ENCODE data around the gene ADGRA3.
"Not testable (repeated sequence)": the region's sequence is repeated elsewhere in the genome, so short reads cannot be mapped to it uniquely, and the experiment has no call there.

The ADGRA3 gene

DNA sequence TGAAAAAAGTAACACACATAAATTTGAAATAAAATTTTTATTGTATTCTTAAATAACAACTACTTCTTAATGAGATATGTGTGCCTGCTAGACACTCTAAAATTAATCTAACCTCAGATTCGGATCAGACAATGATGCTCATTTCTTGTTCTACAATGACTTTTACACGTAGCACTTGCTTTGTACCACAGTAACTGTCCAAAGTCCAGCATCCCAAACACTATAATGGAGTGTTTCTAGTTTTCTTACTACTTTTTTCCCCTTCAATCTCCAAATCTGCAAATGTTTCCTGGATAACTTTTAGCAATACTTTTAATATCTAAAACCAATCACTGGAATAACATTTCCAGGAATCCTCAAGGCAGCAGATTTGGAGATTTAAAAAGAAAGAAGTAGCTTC is 75.9 kb downstream of the ADGRA3 start:
- no peak for DNase-seq (ENCODE audit: low spot score)

DNA sequence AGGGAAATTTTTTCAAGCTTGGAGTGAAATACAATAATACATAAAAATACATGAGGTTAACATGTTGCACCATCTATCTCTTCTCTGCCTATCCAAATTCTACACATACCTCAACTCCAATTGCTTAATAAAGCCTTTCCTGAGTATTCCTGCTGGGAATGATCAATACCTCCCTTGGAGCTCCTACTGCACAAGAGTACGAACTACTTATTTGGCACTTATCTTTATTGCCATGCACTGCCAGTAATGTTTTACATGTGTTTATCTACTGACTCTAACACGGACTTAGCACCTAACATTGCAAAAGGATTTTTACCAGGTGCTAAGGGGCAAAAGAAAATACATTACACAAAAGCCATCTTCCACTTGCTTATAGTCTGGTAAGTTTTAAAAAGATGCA is 80.2 kb downstream of the ADGRA3 start:
- no peak for DNase-seq (ENCODE audit: low spot score)

DNA sequence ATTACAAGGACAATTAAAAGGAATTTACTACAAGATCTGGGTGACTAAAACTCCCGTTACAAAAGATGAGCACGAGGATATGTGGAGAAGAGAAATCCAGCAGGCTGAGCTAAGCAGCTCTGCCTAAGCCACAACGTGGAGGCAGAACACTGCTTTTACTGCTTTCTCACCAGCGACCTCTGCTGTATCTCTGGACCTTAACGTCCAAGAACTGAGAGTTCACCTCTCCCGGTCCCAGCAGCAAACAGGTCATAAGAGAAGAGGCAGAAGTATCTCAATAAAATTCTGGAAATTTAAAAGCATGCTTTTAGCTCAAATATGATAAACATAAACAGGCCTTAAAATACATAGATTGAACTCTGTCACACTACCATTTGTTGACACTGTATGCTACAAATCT is 81.0 kb downstream of the ADGRA3 start:
- DNase-seq (ENCODE audit: low spot score) = peak; percentile 13

DNA sequence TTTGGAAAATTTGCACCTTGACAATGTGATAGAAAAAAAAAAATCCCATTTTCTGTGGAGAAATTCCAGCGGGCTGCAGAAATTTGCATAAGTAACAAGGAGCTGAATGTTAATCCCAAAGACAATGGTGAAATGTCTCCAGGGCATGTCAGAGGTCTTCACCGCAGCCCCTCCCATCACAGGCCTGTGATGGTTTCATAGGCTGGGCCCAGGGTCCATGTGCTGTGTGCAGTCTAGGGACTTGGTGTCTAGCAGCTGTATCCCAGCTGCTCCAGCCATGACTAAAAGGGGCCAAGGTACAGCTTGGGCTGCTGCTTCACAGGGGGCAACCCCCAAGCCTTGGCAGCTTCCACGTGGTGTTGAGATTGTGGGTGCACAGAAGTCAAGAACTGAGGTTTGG is 85.2 kb downstream of the ADGRA3 start:
- no peak for DNase-seq (ENCODE audit: low spot score)

DNA sequence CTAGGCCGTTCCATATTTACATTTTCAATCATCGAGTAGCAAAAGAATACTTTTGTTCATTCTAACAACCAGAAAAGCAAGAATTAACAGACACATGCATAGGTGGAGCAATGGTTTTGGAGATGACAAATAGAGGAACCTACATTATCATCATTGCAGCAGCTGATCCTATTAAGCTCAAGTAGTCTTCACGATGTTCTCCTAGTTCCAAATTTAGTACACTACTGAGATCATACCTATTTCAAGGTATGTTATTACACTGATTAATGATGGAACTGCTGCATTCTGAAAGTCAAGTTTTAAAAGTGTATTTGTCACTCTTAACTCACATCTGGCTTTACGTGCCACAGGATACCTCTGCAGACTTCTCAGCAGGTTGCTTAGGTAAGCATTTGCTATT is 87.4 kb downstream of the ADGRA3 start:
- DNase-seq (ENCODE audit: low spot score) = no peak

DNA sequence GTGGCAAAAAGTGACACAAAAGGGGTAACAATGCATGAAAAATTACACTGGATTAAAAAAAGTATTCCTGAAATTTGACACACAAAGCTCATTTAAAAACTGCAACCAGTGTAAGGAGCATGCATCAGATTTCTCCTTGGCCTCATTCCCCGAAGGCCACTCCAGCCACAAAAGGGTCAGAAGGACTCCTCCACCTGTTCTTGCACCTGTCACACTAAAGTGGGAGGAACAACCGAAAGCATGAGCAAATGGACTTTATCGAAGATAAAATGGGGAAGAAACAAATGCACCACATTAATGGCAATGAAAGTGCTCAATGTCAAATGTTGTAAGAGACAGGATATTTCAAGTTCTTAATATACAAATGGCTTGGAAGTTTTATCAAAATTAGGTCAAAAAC is 88.2 kb downstream of the ADGRA3 start:
- no peak for DNase-seq (ENCODE audit: low spot score)

DNA sequence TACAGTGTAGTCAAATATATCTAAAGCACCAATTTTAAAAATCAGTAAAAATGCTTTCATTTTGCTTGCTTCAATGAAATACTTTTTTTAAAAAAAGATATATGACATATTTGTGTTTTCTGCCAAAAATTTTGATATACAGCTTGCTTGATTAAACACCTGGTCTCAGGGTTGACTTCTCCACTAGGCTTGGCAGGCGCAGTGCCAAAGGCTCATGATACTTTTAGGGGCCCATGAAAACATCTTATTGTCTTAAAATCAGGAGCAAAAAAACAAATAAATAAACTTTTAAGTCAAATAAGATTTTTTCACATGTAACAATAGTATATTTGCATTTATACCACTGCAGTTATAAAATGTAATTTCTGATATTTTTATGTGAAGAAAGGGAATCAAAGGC is 95.6 kb downstream of the ADGRA3 start:
- DNase-seq (ENCODE audit: low spot score) = no peak

DNA sequence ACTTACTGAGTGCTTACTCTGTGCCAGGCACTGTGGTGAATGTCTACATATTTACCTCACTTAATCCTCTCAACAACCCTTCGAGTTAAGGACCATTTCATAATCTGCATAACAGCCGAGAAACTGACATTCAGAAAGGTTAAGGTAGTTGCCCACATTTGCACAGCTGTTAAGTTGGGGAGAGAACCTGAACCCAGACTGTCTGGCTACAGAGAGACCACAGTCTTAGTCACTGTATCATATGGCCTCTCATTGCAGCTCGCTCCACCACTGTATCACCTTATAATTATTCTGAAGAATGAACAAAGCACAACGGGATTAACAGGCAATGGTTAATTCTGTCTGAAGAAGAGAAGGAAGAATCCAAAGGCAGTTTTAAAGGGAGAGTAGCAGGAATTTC is 98.5 kb downstream of the ADGRA3 start:
- DNase-seq (ENCODE audit: low spot score) = no peak

DNA sequence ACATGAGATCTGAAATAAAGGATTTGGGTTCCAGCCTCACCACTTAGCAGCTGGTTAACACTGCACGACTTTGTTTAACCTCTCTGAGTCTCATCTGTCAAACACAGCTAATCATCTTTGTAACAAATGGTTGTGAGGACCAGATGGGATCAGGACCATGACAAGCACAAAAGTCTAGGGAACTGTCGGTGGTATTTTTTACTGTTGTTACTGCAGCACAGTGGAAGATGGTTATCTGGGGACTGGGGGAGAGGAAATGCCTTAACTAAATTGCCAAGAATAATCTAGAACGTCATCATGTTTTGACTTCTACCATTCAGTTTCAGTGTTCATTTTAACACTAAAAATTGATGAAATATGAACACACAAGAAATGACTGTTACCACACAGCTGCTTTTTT is 99.5 kb downstream of the ADGRA3 start:
- DNase-seq (ENCODE audit: low spot score) = peak; percentile 8

DNA sequence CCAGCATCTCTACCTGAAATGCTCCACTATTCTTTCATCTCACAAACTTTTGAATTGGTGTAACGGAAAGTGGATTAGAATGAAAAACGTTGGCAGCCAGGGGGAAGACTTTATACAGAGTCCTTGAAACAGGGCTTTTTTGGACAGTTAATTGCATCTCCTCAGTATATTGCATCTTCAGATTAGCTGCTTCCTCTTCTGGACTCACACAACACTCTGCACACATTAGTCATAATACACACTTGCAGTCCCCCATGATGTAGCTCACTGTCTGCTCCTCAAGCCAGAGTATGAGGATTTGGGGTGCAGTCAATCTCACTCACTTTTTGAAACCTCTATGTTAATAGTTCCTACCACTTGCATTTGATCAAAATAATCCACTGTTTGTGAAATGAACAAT is 101.0 kb downstream of the ADGRA3 start:
- no peak for DNase-seq (ENCODE audit: low spot score)

DNA sequence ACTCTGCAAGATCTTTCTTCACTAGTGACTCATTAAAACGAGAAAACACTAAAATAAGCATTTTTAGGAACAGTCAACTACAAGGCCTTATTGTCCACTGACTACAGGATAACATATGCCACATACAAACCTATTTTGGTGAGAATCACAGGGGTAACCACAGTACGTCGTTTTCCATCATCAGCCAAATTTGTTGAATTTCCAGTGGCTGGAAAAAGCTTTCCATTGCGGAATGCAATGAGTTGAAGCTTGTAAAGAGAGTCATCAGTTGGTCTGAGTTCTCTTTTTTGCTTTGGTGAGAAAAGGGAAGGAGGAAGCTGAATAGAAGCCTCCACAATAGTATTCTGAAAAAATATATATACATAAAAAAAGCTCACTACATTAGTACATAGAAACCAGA is 102.4 kb downstream of the ADGRA3 start:
- DNase-seq (ENCODE audit: low spot score) = no peak

DNA sequence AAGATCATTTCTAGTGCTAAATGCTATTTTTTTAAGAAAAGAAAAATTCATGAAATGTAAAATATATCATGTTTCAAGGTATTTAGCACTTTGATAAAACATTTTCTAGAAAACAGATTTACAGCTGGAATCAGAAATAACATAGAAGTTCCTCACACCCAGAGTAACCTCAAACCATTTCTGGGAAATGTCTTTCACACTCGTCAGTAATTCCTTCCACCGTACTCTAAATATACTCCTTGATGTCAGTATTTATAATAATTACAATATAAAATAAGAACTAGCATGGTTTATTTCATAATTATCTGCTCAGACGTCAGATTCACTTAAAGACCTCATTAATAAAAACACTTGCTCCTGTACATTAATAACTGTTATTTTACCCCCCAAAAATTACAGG is 103.9 kb downstream of the ADGRA3 start:
- DNase-seq (ENCODE audit: low spot score) = no peak

DNA sequence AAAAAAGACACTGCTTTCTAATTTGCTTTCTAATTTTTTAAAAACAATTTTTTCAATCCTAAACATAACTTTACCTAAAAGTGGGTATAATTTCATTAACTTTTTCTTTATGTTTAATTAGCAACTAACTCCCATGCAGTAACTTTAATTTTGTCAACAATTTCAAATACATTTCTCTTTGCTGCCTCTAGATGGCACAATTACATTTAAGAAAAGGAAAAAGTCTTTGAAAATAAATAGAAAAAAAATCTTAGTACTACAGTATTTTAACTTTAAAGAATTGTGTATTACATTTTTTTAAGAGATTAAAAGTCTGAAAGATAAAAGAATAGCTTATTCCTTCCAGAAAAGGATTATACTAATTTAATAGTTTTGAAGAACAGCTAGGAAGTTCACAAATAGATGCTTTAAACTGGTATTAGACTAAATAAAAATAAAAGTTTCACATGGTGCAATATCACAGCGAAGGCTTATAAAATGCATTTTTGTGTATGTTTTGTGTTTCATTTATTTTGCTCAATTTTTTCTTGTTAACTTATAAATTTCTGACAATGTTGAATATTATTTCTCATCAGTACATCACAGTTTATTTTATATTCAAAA is 105.1 kb downstream of the ADGRA3 start:
- no peak for DNase-seq (ENCODE audit: low spot score)

DNA sequence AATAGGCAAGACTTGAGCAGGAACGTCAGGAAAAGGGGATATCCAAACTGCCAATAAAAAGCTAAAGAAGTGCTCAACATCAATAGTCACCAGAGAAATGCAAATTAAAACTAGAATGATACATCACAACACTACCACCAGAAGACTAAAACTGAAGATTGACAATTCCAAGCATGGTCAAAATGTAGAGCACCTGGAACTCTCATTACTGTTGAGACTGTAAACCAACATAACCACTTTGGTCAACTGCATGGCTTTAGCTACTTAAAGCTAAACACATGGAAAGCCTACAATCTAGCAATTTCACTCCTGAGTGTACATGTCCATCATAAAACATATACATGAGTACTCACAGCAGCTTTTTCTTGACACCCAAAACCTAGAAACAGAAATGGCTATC is 107.4 kb downstream of the ADGRA3 start:
- no peak for DNase-seq (ENCODE audit: low spot score)

DNA sequence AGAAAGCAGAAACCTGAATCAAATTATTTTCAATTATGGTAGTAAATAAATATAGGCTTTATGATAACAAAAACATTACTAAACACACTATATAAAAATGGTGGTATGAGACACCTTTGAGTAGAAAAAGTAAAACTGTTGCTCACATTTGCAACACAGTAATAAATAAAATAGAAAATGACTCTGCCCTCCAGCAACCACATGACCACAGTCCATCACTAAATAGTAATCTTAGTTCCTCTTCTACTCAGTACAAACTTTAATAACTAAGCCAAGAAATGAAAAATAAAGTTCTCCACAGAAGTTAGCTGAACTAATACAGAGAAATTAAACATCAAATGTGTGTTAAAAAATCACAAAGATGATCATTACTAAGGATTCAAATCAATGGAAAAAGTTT is 108.5 kb downstream of the ADGRA3 start:
- no peak for DNase-seq (ENCODE audit: low spot score)

DNA sequence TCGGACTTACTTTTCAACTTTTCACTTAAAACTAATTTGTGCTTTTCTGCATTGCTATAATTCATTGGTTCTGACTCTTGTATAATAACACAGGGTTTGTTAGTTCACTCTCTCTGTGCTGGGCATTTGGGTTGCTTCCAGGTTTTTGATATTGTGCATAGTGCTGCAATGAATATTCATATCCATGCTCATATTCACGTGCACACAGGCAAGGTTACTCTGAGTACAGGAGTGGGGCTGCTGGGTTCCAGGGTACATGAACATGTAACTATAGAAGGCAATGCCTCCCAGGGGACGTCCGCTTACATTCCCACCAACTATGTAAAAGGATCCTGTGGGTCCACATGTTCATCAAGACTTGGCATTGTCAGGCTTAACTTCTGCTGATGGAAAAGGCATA is 117.2 kb downstream of the ADGRA3 start:
- no peak for DNase-seq (ENCODE audit: low spot score)

DNA sequence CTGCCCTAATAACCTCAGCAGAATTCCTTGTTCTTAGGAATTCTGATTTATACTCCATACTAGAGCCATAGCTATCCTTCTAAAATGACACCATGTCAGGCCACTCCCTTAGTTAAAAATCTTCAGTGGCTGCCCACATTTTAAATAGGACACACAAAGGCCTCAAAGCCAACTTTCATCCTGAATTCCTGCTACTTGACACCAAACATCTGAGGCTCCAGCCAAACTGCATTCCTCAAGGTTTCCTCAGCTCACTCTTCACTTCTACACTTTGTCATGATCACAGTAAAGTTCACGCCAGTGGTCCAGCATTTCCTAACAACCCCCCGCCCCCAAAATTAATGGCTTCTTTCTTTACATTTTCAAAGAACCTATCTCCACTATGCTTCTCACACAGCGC is 124.3 kb downstream of the ADGRA3 start:
- DNase-seq (ENCODE audit: low spot score) = no peak

DNA sequence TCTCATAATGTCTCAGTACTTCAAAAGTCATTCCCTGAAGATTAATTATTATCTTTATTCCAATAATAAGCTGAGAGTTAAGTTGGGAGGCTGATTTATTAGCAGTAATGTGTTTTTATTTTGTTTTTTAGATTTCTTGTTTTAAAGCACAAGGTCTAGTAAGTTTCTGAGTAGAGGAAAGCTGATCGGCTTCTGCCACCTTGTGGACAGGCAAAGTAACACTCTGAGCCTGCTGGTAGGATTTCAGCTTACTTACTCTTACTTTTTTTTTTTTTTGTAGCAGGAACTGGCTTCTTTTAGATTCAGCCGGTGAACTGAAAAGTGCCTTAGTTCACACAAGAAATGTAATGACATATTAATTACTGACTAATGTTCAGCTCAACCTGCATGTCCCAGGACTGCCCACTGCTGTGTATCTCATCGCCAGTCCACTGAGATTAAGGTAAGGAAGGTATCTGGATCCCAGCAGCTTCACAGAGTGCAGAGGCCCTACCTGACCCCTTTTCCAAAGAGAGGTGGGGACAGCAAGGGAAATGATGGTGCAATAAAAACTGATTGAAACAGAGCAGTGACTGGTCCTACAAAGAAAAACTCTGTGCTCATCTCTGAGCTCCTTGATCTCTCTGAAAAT is 126.5 kb downstream of the ADGRA3 start:
- peak; percentile 58 for DNase-seq (ENCODE audit: low spot score)

DNA sequence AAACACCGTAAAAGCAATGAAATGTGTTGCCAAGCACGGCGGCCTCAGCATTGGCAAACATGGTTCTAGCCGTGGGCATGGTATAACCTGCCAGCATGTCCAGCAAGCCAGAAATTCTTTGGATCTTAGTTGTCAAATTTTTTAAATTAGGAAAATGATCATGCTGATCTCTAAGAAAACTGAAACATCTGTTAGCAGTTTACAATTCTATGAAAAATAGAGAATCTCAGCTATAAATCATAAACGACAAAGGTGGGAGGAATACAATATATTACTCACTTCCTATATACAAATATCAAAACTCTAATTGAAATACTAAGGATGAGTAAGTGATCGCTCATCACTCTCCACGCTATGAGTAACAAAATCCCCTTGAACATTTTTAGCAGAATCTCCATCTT is 130.3 kb downstream of the ADGRA3 start:
- DNase-seq (ENCODE audit: low spot score) = no peak

DNA sequence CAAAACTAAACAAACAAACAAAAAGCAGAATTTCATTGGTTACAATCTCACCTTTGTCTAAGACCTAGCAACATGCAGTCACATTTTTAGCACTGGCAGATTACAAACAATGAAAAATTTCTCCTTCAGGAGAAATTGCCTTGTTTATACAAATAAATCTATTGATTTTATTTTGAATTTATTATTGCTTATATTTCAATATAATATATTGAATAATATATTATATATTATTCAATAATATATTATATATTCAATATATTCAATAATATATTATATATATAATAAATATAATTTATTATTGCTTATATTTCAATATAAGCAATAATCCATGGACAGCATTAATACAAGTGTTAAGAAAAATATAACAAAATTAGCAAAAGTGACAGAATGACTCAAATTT is 131.7 kb downstream of the ADGRA3 start:
- DNase-seq (ENCODE audit: low spot score) = no peak

DNA sequence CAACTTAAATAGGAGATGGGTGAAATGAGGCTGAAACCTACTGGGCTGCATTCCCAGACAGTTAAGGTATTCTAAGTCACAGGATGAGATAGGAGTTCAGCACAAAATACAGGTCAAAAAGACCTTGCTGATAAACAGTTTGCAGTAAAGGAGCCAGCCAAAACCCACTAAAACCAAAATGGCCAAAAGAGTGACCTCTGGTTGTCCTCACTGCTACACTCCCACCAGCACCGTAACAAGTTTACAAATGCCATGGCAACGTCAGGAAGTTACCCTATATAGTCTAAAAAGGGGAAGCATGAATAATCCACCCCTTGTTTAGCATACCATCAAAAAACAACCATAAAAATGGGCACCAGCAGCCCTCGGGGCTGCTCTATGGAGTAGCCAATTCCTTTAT is 133.7 kb downstream of the ADGRA3 start:
- DNase-seq (ENCODE audit: low spot score) = not testable (repeated sequence)

DNA sequence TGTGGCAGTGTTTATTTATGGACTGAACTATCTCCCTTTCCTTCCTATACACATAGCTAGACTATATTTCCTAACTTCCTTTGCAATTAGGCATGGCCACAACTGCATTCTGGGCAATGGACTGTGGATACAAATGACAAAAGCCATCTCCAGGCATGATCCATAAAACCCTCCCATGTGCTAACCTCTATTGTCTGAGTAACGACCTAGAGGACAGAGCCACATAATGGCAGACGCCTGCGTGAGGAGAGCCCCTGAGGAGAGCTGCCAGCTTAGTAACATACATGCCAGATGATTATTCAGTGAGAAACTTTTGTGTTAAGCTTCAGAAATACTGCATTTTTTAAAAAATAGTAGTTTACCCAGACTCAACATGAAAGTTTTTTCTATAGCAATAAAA is 142.9 kb downstream of the ADGRA3 start:
- no peak for DNase-seq (ENCODE audit: low spot score)

DNA sequence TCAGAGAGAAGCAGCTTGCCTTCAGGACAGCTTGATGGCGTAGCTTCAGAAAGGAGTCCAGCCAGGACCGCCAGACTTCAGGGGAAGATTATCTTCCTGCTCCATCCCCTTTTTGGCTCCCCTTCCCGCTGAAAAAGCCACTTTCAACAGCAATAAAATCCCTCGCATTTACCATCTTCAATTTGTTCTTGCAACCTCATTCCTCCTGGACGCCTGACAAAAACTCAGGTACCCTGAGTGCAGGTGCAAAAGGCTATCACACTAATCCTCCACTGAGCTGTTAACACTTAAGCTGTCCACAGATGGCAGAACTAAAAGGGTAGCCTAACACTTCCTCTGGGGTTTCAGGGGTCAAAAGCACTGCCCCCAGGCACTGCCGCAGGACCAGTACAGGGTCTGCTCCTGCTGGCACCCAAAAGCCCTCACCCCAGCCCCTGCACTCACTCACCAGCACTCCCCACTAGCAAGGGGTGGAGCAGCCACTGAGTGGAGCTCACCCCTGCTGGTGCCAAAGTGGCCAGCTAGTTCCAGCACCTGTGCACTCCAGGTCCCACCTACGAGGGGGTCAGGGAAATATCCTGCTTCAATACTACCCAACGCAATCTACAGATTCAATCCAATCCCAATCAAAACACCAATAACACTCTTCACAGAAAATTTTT is 145.8 kb downstream of the ADGRA3 start:
- no peak for DNase-seq (ENCODE audit: low spot score)

DNA sequence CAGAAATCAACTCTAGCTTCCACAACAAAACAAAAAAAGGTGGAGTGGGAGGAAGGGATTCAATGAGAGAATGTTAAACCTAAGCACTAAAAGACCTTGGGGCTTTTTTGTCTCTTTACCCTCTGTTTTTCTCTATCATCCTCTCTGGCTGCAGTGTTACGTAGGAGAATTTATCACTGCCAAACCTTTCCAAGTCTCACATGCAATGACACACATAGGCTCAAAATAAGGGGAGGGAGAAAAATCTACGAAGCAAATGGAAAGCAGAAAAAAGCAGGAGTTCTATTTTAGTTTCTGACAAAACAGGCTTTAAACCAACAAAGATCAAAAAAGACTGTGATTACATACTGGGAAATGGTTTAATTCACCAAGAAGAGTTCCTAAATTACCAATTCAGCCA is 152.1 kb downstream of the ADGRA3 start:
- DNase-seq (ENCODE audit: low spot score) = no peak

All from SK-N-DZ (cell line).